PFSK-1 (cell line): ENCODE data around the gene KCNN4.

Source experiments
- FOXP2 ChIP-seq: optimal IDR thresholded peaks from 2 replicates; pipeline ENCODE3; 2011; ENCODE audit warnings: borderline replicate concordance, control low read depth, inconsistent platforms; ENCODE audit not compliant: insufficient read depth; ENCODE audit errors: extremely low read length, extremely low read depth
- POLR2AphosphoS5 ChIP-seq: IDR thresholded peaks from 2 replicates; pipeline ENCODE4 v1.6.1; 2012; ENCODE audit warnings: low read depth, mild to moderate bottlenecking, control low read depth, low read length, moderate library complexity
- SIN3A ChIP-seq: IDR thresholded peaks from 2 replicates; pipeline ENCODE4 v1.6.1; 2012; ENCODE audit warnings: mild to moderate bottlenecking, low read length, moderate library complexity, borderline replicate concordance; ENCODE audit not compliant: insufficient read depth
- TAF1 ChIP-seq: IDR thresholded peaks from 2 replicates; pipeline ENCODE4 v1.6.1; 2012; ENCODE audit warnings: low read length, control low read depth, borderline replicate concordance; ENCODE audit not compliant: insufficient read depth
- TF ChIP-seq, protein P1 (sequence below), 2 experiments: IDR thresholded peaks; 2 replicates each; pipeline versions ENCODE4 v1.6.1 to v1.8.0; 2011 to 2012; ENCODE audit warnings: low read depth in 2 of 2, low read length in 2 of 2, control low read depth in 1 of 2, inconsistent platforms in 1 of 2, mild to moderate bottlenecking in 1 of 2, moderate library complexity in 1 of 2; ENCODE audit not compliant: insufficient read depth in 1 of 2

Gene KCNN4

DNA sequence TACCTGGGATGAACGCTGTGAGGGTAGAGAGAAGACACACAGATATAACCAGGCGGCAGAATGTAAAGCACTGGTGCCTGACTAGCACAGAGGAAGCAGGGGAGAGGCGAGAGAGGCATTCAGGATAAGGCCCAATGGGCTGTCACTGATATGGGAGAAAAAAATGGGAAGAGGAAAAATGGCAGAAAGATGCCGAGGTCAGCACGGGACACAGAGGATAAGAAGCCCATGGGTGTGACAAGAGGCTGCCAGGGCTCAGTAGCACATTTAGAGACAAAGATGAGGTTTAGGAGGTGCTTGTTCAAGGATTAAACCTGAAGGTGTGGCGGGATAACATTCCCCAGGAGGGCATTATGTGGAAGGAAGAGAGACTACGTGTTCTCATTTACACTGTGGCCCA, 31.6 kb downstream of the KCNN4 start:
- TF ChIP-seq TAF1 (no peak), FOXP2 (no peak), POLR2AphosphoS5 (no peak), SIN3A (no peak)
- TF ChIP-seq, protein P1, sequence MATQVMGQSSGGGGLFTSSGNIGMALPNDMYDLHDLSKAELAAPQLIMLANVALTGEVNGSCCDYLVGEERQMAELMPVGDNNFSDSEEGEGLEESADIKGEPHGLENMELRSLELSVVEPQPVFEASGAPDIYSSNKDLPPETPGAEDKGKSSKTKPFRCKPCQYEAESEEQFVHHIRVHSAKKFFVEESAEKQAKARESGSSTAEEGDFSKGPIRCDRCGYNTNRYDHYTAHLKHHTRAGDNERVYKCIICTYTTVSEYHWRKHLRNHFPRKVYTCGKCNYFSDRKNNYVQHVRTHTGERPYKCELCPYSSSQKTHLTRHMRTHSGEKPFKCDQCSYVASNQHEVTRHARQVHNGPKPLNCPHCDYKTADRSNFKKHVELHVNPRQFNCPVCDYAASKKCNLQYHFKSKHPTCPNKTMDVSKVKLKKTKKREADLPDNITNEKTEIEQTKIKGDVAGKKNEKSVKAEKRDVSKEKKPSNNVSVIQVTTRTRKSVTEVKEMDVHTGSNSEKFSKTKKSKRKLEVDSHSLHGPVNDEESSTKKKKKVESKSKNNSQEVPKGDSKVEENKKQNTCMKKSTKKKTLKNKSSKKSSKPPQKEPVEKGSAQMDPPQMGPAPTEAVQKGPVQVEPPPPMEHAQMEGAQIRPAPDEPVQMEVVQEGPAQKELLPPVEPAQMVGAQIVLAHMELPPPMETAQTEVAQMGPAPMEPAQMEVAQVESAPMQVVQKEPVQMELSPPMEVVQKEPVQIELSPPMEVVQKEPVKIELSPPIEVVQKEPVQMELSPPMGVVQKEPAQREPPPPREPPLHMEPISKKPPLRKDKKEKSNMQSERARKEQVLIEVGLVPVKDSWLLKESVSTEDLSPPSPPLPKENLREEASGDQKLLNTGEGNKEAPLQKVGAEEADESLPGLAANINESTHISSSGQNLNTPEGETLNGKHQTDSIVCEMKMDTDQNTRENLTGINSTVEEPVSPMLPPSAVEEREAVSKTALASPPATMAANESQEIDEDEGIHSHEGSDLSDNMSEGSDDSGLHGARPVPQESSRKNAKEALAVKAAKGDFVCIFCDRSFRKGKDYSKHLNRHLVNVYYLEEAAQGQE (IDR thresholded peaks at IDR 0.05; ENCODE audit: insufficient read depth in 1 of 2, low read depth in 2 of 2, low read length in 2 of 2), result no peak

DNA sequence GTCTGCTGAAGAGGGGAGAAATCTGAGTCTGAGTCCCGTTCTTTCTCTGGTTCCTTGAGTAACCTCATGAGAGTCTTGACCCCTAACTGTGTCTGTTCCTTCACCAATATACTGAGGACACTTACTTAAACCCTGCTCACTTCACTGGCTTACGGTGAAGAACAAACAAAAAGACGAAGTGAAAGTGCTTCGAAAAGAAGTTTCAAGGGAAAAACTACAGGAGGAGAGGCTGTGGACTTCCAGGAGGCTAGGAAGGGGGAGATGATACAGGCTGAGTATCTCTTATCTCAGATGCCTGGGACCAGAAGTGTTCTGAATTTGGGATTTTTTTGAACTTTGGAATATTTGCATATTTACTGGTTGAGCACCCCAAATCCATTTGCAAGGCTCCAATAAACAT, 32.1 kb downstream of the KCNN4 start:
- TF ChIP-seq, protein P1 (IDR thresholded peaks at IDR 0.05; ENCODE audit: insufficient read depth in 1 of 2, low read depth in 2 of 2, low read length in 2 of 2), result no peak
- no peak for TF ChIP-seq POLR2AphosphoS5
- TF ChIP-seq FOXP2, result no peak

DNA sequence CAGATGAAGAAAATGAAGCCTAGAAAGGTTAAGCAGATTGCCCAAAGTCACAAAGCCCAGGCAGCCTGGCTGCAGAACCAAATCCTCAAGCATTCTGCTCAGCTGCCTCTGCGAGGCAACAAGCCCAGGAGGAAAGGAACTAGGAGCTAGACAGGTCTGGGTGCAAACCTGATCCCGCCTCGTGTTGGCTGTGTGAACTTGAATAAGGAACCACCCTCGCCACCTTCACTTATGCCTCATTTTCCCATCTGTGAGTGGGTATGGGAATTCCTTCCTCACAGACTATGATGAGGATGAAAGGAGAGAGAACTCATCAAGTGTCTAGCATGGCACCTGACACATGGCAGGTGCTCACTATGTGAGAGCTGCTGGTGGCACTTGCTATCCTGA, 32.6 kb downstream of the KCNN4 start:
- TF ChIP-seq, protein P1 (IDR thresholded peaks at IDR 0.05; ENCODE audit: insufficient read depth in 1 of 2, low read depth in 2 of 2, low read length in 2 of 2), result no peak
- TF ChIP-seq POLR2AphosphoS5 (no peak), TAF1 (no peak), SIN3A (no peak), FOXP2 (no peak)

DNA sequence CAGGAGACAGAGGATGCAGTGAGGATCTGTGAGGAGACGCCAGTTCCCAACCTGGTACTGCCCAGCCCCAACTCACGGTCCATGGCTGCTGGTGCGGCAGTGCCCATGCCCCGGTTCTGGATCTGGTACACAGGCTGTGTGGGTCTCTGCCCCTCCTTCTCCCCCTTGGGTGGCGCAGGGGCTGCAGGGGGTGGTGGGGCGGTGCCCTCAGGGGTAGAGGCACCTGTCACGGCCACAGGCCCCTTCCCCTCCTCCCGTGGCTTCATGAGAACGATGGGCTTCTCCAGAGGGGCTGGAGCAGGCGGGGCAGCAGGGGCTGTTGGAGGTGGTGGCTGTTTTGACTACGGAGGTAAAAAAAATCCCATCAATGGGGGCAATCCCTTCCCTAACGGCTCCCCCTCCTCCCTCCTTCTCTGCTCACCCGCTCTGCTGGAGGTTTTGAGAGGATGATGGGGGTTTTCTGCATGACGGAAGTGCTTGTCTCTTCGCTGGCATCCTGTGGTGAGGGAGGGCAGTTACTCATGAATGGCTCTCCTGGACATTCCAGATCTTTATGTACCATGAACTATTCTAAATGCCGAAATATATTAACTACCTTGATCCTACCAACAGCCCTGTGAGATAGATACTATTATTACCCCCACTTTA, 33.1 kb downstream of the KCNN4 start:
- TF ChIP-seq TAF1, result no peak
- no peak for TF ChIP-seq FOXP2
- TF ChIP-seq, protein P1 (IDR thresholded peaks at IDR 0.05; ENCODE audit: insufficient read depth in 1 of 2, low read depth in 2 of 2, low read length in 2 of 2), result no peak
- no peak for TF ChIP-seq POLR2AphosphoS5
- no peak for TF ChIP-seq SIN3A

DNA sequence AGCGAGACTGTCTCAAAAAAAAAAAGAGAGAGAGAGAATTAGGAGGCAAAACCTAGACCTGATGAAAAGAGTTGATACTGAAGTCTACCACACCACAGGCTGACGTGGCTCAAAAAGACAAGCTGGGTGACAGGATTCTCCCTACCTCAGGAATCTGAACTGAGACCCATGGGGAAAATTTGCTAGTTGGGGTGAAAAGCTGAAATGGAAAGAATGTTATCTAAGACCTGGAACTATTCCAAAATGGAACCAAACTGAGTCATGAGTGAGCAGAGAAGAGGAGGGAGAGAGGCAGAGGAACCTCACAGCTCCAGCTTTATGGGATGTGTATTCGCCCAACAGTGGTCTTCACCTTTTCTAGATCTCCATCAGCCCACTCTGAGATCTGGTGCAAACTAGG, 37.7 kb downstream of the KCNN4 start:
- TF ChIP-seq TAF1 (no peak), FOXP2 (no peak), POLR2AphosphoS5 (no peak), SIN3A (no peak)
- TF ChIP-seq, protein P1 (IDR thresholded peaks at IDR 0.05; ENCODE audit: insufficient read depth in 1 of 2, low read depth in 2 of 2, low read length in 2 of 2), result no peak
